HEK293 (cell line): ENCODE data around the gene IDNK.

Experiments
- PRDM2 ChIP-seq: fragments of 450-650 bp; formaldehyde crosslinking; IDR thresholded peaks from 2 replicates; pipeline ENCODE4 v1.5.1; 2016; ENCODE audit warnings: missing biosample characterization, missing genetic modification characterization, borderline replicate concordance
- PRDM4 ChIP-seq: fragments of 450-650 bp; formaldehyde crosslinking; IDR thresholded peaks from 2 replicates; pipeline ENCODE4 v1.5.1; 2017; ENCODE audit warnings: missing biosample characterization, missing genetic modification characterization
- TSHZ1 ChIP-seq: fragments of 450-650 bp; formaldehyde crosslinking; IDR thresholded peaks from 2 replicates; pipeline ENCODE4 v1.5.1; 2016; ENCODE audit warnings: missing biosample characterization, missing genetic modification characterization, borderline replicate concordance
- ZBTB44 ChIP-seq: fragments of 450-650 bp; IDR thresholded peaks from 2 replicates; pipeline ENCODE4 v1.5.1; 2018; ENCODE audit warnings: missing biosample characterization, mild to moderate bottlenecking, missing genetic modification characterization
- ZNF157 ChIP-seq: fragments of 450-650 bp; formaldehyde crosslinking; IDR thresholded peaks from 2 replicates; pipeline ENCODE4 v1.5.1; 2016; ENCODE audit warnings: missing biosample characterization, missing genetic modification characterization
- ZNF24 ChIP-seq: fragments of 450-650 bp; formaldehyde crosslinking; IDR thresholded peaks from 2 replicates; pipeline ENCODE4 v1.5.1; 2016; ENCODE audit warnings: missing biosample characterization, missing genetic modification characterization
- ZNF518A ChIP-seq: fragments of 450-650 bp; formaldehyde crosslinking; conservative IDR thresholded peaks from 2 replicates; pipeline ENCODE4 v1.5.1; 2016; ENCODE audit warnings: low read depth, missing biosample characterization, missing genetic modification characterization
- ZNF530 ChIP-seq: fragments of 450-650 bp; formaldehyde crosslinking; IDR thresholded peaks from 2 replicates; pipeline ENCODE4 v1.5.1; 2016; ENCODE audit warnings: low read depth, missing biosample characterization, missing genetic modification characterization
- ZNF610 ChIP-seq: fragments of 450-650 bp; formaldehyde crosslinking; IDR thresholded peaks from 2 replicates; pipeline ENCODE4 v1.5.1; 2016; ENCODE audit warnings: missing biosample characterization, missing genetic modification characterization, borderline replicate concordance
- ZNF830 ChIP-seq: fragments of 450-650 bp; IDR thresholded peaks from 2 replicates; pipeline ENCODE4 v1.5.0; 2018; ENCODE audit warnings: missing biosample characterization, missing genetic modification characterization, low read depth, mild to moderate bottlenecking, moderate library complexity

Gene IDNK

GRCh38 chr9:83642793-83643192 lies 19.9 kb downstream of the IDNK start (continued):
- TF ChIP-seq TSHZ1 (no peak), ZNF830 (tag by site-specific recombination) (no peak), ZBTB44 (tag by site-specific recombination) (no peak), PRDM2 (tag by site-specific recombination) (no peak), ZNF24 (tag by site-specific recombination) (no peak), ZNF157 (tag by site-specific recombination) (no peak), ZNF610 (tag by site-specific recombination) (no peak), ZNF530 (tag by site-specific recombination) (no peak), PRDM4 (no peak), ZNF518A (tag by site-specific recombination) (no peak)
